T-helper 2 cell (primary cell): Measurements from ENCODE around the gene ALKBH8.
A peak's percentile ranks its signal among the peaks of the same experiment; 100 is the strongest.
"Not testable (repeated sequence)": the region's sequence is repeated elsewhere in the genome, so short reads cannot be mapped to it uniquely, and the experiment has no call there.

Source experiments
- DNase-seq, 5 experiments: peaks; one replicate each; pipeline versions ENCODE4 v3.0.0 to v3.0.0-alpha.2; 2012 to 2022
- total RNA-seq, 2 donors: gene quantifications; one replicate each; lab custom pipeline; 2026; lab: John Stamatoyannopoulos, UW

The ALKBH8 gene
- 10.6 to 22.4 reads per million in 2 donors for total RNA-seq

GRCh38 chr11:107565219-107565937, at the start of gene ALKBH8:
Gene ALKBH8, minus strand, starts transcription at chr11:107565735. Its CDS starts 4,842 bp downstream, at chr11:107560893.
- DNase-seq = peak; percentile 51 to 88 (median 71)

GRCh38 chr11:107612445-107612844, 46.9 kb upstream of the ALKBH8 start:
- DNase-seq = no peak

- no peak for DNase-seq
Observed at GRCh38 chr11:107609400-107610218, 44.1 kb upstream of the ALKBH8 start.

- DNase-seq = no peak
Observed at GRCh38 chr11:107608809-107609208, 43.3 kb upstream of the ALKBH8 start.

GRCh38 chr11:107606141-107606540, 40.6 kb upstream of the ALKBH8 start:
- no peak for DNase-seq

GRCh38 chr11:107605061-107606006, 39.8 kb upstream of the ALKBH8 start:
- no peak for DNase-seq

- DNase-seq = no peak
Observed at GRCh38 chr11:107598225-107599139, 32.9 kb upstream of the ALKBH8 start.

- no peak for DNase-seq
Observed at GRCh38 chr11:107594736-107595135, 29.2 kb upstream of the ALKBH8 start.

GRCh38 chr11:107593951-107594350, 28.4 kb upstream of the ALKBH8 start:
- no peak for DNase-seq

- no peak for DNase-seq
Observed at GRCh38 chr11:107592813-107593212, 27.3 kb upstream of the ALKBH8 start.

GRCh38 chr11:107592231-107592590, 26.7 kb upstream of the ALKBH8 start:
- no peak for DNase-seq

- peak in 1 of 5 experiments; percentile 59 for DNase-seq
Observed at GRCh38 chr11:107591378-107592230, 26.1 kb upstream of the ALKBH8 start.

GRCh38 chr11:107590460-107591377, 25.2 kb upstream of the ALKBH8 start, which contains the start of gene ELMOD1:
Gene ELMOD1, plus strand, starts transcription at chr11:107591147. Its CDS starts 27,043 bp downstream, at chr11:107618190.
- DNase-seq = peak in 2 of 5 experiments; percentile 15 to 20

- DNase-seq = no peak
Observed at GRCh38 chr11:107587306-107587979, 21.9 kb upstream of the ALKBH8 start.

GRCh38 chr11:107583629-107584195, 18.2 kb upstream of the ALKBH8 start:
- DNase-seq = no peak

- no peak for DNase-seq
Observed at GRCh38 chr11:107581147-107581546, 15.6 kb upstream of the ALKBH8 start.

- DNase-seq = not testable (repeated sequence)
Observed at GRCh38 chr11:107579169-107579568, 13.6 kb upstream of the ALKBH8 start.

- DNase-seq = no peak
Observed at GRCh38 chr11:107577346-107577711, 11.8 kb upstream of the ALKBH8 start.
